HG03025 (cell line): ENCODE measurements around the gene BEND4.
"Not testable (repeated sequence)": the region's sequence is repeated elsewhere in the genome, so short reads cannot be mapped to it uniquely, and the experiment has no call there.

Source experiments
- ATAC-seq: cut with Tn5 transposase; IDR thresholded peaks from one replicate; pipeline ENCODE4 v1.9.1; 2021; ENCODE audit warnings: mild to moderate bottlenecking, moderate library complexity; ENCODE audit not compliant: unreplicated experiment, low FRiP score

The BEND4 gene

DNA sequence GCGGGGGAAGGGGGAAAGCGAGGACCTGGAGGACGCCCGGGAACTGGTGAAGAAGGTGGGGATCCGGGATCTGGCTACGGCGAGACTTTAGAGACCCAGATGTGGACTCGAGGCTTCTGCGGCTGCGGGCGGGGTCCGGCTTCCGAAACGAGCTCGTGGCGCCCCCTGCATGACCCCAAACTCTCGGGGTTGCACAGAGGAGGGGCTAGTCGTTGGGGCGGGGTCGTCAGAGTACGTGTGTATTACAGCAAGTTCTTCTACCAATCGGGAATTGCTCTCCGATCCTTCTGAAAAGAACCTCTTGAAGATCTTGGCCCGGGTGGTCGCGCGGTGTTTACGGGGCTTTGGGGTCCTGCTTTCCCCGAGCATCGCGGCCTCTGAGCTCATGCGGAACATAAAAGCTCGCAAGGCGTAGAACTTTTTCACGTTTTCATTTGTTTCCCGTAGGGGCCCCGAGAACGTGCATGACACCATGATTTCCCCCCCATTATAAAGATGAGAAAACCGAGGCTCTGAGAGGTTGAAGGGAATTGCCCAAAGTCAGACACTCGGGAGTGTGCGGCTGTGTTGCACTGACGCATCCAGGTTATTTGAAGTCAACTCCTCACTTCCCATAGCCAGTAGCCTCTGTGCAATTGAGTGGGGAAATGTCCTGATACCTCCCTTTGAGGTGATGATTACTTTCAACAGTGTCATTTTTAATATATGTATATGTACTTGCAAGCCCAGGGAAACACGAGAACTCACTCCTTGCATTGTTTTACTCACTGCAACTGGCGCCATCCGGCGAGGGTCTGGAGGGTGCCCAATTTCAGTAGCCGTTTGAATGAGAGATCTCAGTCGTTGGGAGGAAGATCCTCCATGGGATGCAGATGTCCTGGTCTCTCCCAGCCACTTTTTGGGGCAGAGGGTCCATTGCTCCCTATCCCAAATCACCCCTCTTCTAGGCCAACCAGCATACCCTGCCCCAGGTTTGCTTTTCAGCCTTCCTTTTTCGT lies at the start of gene BEND4:
Gene BEND4 (minus strand): TSS at position 149 of the 998 bp plus-strand sequence. CDS start 512 bp downstream, outside the sequence.
- peak; percentile 17 for ATAC-seq

GRCh38 chr4:42197341-42197740 lies 44.9 kb upstream of the BEND4 start:
- ATAC-seq, result no peak

- no peak for ATAC-seq
Measured at GRCh38 chr4:42172921-42173320, 20.5 kb upstream of the BEND4 start.

GRCh38 chr4:42172128-42172790 lies 19.8 kb upstream of the BEND4 start:
- no peak for ATAC-seq

- ATAC-seq, result peak; percentile 100
Measured at GRCh38 chr4:42167709-42168108, 15.3 kb upstream of the BEND4 start.

GRCh38 chr4:42166186-42166585 lies 13.7 kb upstream of the BEND4 start:
- not testable (repeated sequence) for ATAC-seq

- ATAC-seq, result no peak
Measured at GRCh38 chr4:42159271-42160001, 7.0 kb upstream of the BEND4 start.

- peak; percentile 32 for ATAC-seq
Measured at GRCh38 chr4:42151568-42152506, 618 bp downstream of the BEND4 start.

- ATAC-seq, result peak; percentile 43
Measured at GRCh38 chr4:42150653-42151567, 1.5 kb downstream of the BEND4 start.

GRCh38 chr4:42149004-42149403 lies 3.5 kb downstream of the BEND4 start:
- no peak for ATAC-seq

GRCh38 chr4:42148425-42148824 lies 4.0 kb downstream of the BEND4 start:
- no peak for ATAC-seq

- ATAC-seq, result no peak
Measured at GRCh38 chr4:42144028-42144427, 8.4 kb downstream of the BEND4 start.

DNA sequence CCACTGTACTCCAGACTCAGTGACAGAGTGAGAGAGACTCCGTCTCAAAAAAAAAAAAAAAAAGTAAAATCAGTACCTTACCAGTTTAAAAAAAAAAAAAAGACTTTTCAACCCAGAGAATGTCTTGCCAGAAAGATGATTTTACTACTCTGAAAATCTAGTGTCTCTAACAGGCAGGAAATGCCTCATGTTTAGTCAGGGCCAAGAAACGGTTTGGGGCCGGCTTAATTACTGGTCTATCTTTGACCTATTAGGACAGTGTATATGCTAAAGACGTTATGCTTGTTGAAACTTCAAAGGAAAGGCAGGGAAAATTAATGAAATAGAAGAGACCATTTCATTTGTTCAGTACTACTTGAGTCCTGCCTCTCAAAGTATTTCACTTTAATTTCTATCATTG lies 9.9 kb downstream of the BEND4 start:
- ATAC-seq, result no peak

DNA sequence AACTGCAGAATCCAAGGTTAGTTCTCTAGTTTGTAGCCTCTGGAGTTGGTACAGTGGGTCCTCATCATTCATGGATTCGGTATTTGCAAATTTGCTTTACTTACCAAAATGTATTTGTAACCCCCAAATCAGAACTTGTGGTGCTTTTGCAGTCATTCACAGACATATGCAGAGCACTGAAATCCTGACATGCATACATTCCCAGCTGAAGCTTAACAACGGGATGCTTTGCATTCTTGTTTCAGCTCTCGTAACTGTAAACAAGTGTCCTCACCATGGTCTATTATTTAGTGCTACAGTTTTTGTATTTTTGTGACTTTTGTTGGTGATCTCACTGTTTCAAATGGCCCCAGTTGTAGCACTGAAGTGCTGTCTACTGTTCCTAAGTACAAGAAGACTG lies 16.1 kb downstream of the BEND4 start:
- no peak for ATAC-seq

DNA sequence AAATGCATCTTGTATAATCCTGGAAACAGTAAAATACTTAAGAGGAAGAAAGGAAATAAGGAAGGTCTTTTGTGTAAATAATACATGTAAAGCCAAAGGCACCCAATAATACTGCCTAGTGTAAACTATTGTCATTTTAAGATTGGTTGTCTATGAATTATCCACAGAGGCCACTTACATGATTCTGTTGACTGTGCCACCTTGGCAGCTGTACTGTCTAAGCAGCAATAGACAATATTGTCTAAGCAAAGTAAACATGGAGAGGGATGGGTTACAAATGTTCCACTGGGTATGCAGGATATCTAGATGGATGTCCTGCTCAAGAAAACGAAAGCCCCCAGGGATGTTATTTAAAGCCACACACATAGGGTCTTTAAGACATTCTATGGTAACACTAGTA lies 19.4 kb downstream of the BEND4 start:
- no peak for ATAC-seq

DNA sequence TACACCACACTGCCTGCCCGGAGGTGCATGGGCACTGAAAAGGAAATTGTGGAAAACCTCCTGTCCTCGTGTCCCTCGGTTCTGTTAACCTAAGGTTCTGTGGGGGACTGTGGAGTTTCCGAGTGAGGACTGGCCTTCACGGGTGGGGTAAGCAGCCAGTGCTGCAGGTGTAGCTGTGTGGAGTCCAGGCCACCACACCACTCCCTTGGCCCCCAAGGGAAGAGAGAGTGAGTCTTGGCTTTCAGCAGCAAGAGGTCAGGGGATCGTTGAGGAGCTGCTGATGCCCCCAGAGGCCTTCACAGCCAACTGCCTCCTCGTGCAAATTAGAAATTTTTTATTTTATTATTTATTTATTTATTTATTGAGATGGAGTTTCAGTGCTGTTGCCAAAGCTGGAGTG lies 20.4 kb downstream of the BEND4 start:
- no peak for ATAC-seq

DNA sequence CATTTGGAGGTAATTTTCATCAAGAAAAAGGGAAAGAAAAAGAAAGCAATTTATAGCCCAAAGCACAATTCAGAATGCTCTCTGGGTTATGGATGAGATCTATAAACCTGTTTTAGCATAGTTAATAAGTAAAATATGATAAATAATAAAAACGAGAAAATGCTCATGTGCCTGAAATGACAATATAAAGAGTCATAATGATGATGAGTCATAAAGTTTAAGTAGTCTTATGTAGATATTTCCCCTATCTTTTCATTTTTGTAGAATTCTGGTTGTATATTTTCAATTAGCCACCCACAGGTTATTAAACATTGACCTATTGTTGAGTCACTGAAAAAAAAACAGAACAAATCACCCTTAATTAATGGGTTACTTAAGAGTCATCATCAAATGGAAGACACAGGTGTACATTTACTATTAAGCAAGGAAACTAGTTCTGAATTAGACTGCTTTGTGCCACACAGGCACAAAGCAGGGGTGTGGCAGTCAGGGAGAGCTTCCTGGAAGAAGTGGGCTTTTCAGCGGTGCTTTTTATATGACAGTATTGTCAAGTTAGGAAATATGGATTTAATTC lies 29.3 kb downstream of the BEND4 start:
- ATAC-seq, result no peak

DNA sequence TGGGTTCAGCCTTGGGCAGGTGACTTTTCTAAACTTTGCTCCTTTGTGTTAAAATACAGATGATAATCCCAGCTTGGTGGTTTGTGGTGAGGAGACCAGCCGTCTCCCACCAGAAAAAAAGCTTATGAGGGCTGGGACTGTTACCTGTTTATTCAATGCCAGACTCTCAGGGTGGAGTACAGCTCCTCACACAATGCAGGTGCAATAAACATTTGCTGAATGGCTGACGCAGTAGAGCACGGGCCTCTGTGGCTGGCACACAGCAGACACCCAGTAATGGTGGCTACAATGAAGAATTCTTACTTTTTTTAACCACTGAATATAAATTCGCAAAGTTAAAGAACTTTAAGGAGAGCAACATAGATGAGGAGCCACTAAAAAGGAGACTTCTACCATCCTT lies 30.2 kb downstream of the BEND4 start:
- no peak for ATAC-seq
